H1 (cell line): Measurements from ENCODE around the gene TFF2. TPM values are rescaled to one million over a fixed set of nuclear protein-coding genes. Genes with fewer than 3 reads are reported as not detected.

ENCODE experiments used
- CTCF ChIA-PET: fragments of 300-600 bp; sonication (Branson Sonifier 250); formaldehyde crosslinking; loops from one replicate; lab custom pipeline; 2021; ENCODE audit not compliant: partially characterized antibody; lab: Charles Lee
- POLR2A ChIA-PET: fragments of 300-600 bp; sonication (Branson Sonifier 250); formaldehyde crosslinking; loops from one replicate; lab custom pipeline; 2021; ENCODE audit warnings: inconsistent platforms; ENCODE audit not compliant: partially characterized antibody; lab: Charles Lee
- DNase-seq, 2 experiments: peaks; one replicate each; pipeline versions ENCODE4 v3.0.0 to v3.0.0-alpha.2; 2010 to 2022; ENCODE audit warnings: low spot score in 2 of 2, low read depth in 1 of 2, mixed read lengths in 1 of 2
- FAIRE-seq: peaks from 2 replicates; lab custom pipeline; 2011; peaks lifted over from hg19 to GRCh38; lab: Jason Lieb, UNC
- H2AFZ ChIP-seq: 2 replicates; pipeline ENCODE4 v1.8.1; 2012; ENCODE audit warnings: low read length, inconsistent platforms
- H2AK5ac ChIP-seq: 2 replicates; pipeline ENCODE4 v1.6.1; 2013; ENCODE audit warnings: low read depth, low read length
- H2BK120ac ChIP-seq: replicated peaks from 2 replicates; pipeline ENCODE3; 2013; ENCODE audit warnings: low read depth, low read length, inconsistent platforms
- H2BK12ac ChIP-seq: 2 replicates; pipeline ENCODE4 v1.6.1; 2013; ENCODE audit warnings: low read depth, low read length
- H2BK15ac ChIP-seq: 2 replicates; pipeline ENCODE4 v1.6.1; 2013; ENCODE audit warnings: low read length
- H2BK20ac ChIP-seq: 2 replicates; pipeline ENCODE4 v1.6.1; 2013; ENCODE audit warnings: low read length
- H2BK5ac ChIP-seq: 2 replicates; pipeline ENCODE4 v1.6.1; 2013; ENCODE audit warnings: low read depth, low read length
- H3K14ac ChIP-seq: 2 replicates; pipeline ENCODE4 v1.6.1; 2013; ENCODE audit warnings: inconsistent platforms; ENCODE audit not compliant: insufficient read length
- H3K18ac ChIP-seq: 2 replicates; pipeline ENCODE4 v1.6.1; 2013; ENCODE audit warnings: low read length; ENCODE audit errors: extremely low read depth
- H3K23ac ChIP-seq: 2 replicates; pipeline ENCODE4 v1.6.1; 2013; ENCODE audit warnings: inconsistent platforms; ENCODE audit not compliant: insufficient read length
- H3K23me2 ChIP-seq: 2 replicates; pipeline ENCODE4 v1.6.1; 2013; ENCODE audit warnings: low read depth, low read length
- H3K27ac ChIP-seq: 2 replicates; pipeline ENCODE4 v1.6.1; 2011; ENCODE audit warnings: low read depth, low read length, inconsistent platforms
- H3K27me3 ChIP-seq, 4 experiments: replicated peaks in 1 of 4; 1 replicate in 1 of 4; 2 replicates in 3 of 4; pipeline versions ENCODE4 v1.6.1 to v1.8.1; 2011 to 2013; ENCODE audit warnings: low read length in 3 of 4, mild to moderate bottlenecking in 3 of 4, inconsistent platforms in 2 of 4, mixed read lengths in 2 of 4, moderate library complexity in 1 of 4; ENCODE audit not compliant: control insufficient read depth in 3 of 4, insufficient read depth in 3 of 4; ENCODE audit errors: extremely low read depth in 1 of 4
- H3K36me3 ChIP-seq, 4 experiments: 2 replicates each; pipeline versions ENCODE4 v1.6.1 to v1.8.1; 2011 to 2013; ENCODE audit warnings: mild to moderate bottlenecking in 4 of 4, low read length in 3 of 4, moderate library complexity in 2 of 4, control low read depth in 1 of 4, inconsistent platforms in 1 of 4; ENCODE audit not compliant: insufficient read depth in 4 of 4, control insufficient read depth in 2 of 4
- H3K4ac ChIP-seq: replicated peaks from 2 replicates; pipeline ENCODE3; 2013; ENCODE audit warnings: low read length, low read depth, mixed read lengths, inconsistent platforms; ENCODE audit not compliant: insufficient read length
- H3K4me1 ChIP-seq, 4 experiments: replicated peaks in 1 of 4; 1 replicate in 1 of 4; 2 replicates in 3 of 4; pipeline versions ENCODE4 v1.6.1 to v1.8.1; 2011 to 2013; ENCODE audit warnings: low read length in 3 of 4, inconsistent platforms in 2 of 4, mixed read lengths in 1 of 4; ENCODE audit not compliant: insufficient read depth in 4 of 4, control insufficient read depth in 3 of 4
- H3K4me2 ChIP-seq, 2 experiments: 2 replicates each; pipeline versions ENCODE4 v1.6.1 to v1.8.1; 2011 to 2013; ENCODE audit warnings: low read depth in 2 of 2, low read length in 2 of 2, control low read depth in 1 of 2, inconsistent platforms in 1 of 2, mild to moderate bottlenecking in 1 of 2; ENCODE audit not compliant: insufficient read depth in 1 of 2
- H3K4me3 ChIP-seq, 4 experiments: fragments of 200-600, 300-600 bp in 1 of 4; sonication (generic), shearing (Covaris generic), sonication (Bioruptor Twin) in 1 of 4; 2 replicates each; pipeline versions ENCODE4 v1.5.1 to v1.8.1; 2011 to 2016; ENCODE audit warnings: low read length in 4 of 4, low read depth in 3 of 4, control low read depth in 2 of 4, inconsistent platforms in 2 of 4, mild to moderate bottlenecking in 2 of 4, mixed read lengths in 1 of 4, moderate library complexity in 1 of 4; ENCODE audit not compliant: insufficient read depth in 2 of 4; ENCODE audit errors: extremely low read depth in 1 of 4
- H3K56ac ChIP-seq: replicated peaks from 2 replicates; pipeline ENCODE3; 2013; ENCODE audit warnings: low read depth, mild to moderate bottlenecking, mixed read lengths, low read length, inconsistent platforms; ENCODE audit not compliant: insufficient read length
- H3K79me1 ChIP-seq: 2 replicates; pipeline ENCODE4 v1.6.1; 2013; ENCODE audit warnings: low read depth, low read length, control low read depth
- H3K79me2 ChIP-seq, 2 experiments: 2 replicates each; pipeline versions ENCODE4 v1.6.1 to v1.8.1; 2012 to 2013; ENCODE audit warnings: low read length in 2 of 2, mild to moderate bottlenecking in 2 of 2, inconsistent platforms in 1 of 2; ENCODE audit not compliant: insufficient read depth in 2 of 2, control insufficient read depth in 1 of 2
- H3K9ac ChIP-seq, 4 experiments: replicated peaks in 1 of 4; 1 replicate in 1 of 4; 2 replicates in 3 of 4; pipeline versions ENCODE4 v1.6.1 to v1.8.1; 2011 to 2013; ENCODE audit warnings: low read depth in 3 of 4, low read length in 3 of 4, control low read depth in 2 of 4, mild to moderate bottlenecking in 2 of 4, moderate library complexity in 2 of 4, inconsistent platforms in 1 of 4; ENCODE audit errors: extremely low read depth in 1 of 4
- H3K9me3 ChIP-seq, 2 experiments: 2 replicates each; pipeline versions ENCODE4 v1.6.1 to v1.8.1; 2012 to 2013; ENCODE audit warnings: mild to moderate bottlenecking in 2 of 2, moderate library complexity in 2 of 2, control low read depth in 1 of 2, inconsistent platforms in 1 of 2, low read depth in 1 of 2, low read length in 1 of 2, mixed read lengths in 1 of 2; ENCODE audit not compliant: insufficient read depth in 2 of 2
- H4K20me1 ChIP-seq, 2 experiments: replicated peaks in 1 of 2; 2 replicates each; pipeline versions ENCODE3 to v1.8.1; 2011 to 2013; ENCODE audit warnings: inconsistent platforms in 2 of 2, low read length in 2 of 2, mild to moderate bottlenecking in 1 of 2; ENCODE audit not compliant: insufficient read depth in 2 of 2, control insufficient read depth in 1 of 2
- H4K5ac ChIP-seq: 2 replicates; pipeline ENCODE4 v1.6.1; 2013; ENCODE audit warnings: low read length, low read depth, mixed read lengths, inconsistent platforms; ENCODE audit not compliant: insufficient read length
- H4K8ac ChIP-seq: 2 replicates; pipeline ENCODE4 v1.8.0; 2013; ENCODE audit warnings: mild to moderate bottlenecking, moderate library complexity, low read length, inconsistent platforms; ENCODE audit not compliant: insufficient read depth; ENCODE audit errors: extremely low read depth
- H4K91ac ChIP-seq: replicated peaks from 2 replicates; pipeline ENCODE3; 2013; ENCODE audit warnings: low read length, mixed read lengths, inconsistent platforms; ENCODE audit not compliant: insufficient read length
- CEBPB ChIP-seq: IDR thresholded peaks from 2 replicates; pipeline ENCODE4 v1.6.1; 2012; ENCODE audit warnings: low read depth, low read length
- CREB1 ChIP-seq: IDR thresholded peaks from 2 replicates; pipeline ENCODE4 v1.6.1; 2012; ENCODE audit warnings: inconsistent platforms
- NANOG ChIP-seq: IDR thresholded peaks from 2 replicates; pipeline ENCODE4 v1.6.1; 2011; ENCODE audit warnings: low read length, low read depth, mild to moderate bottlenecking, inconsistent platforms; ENCODE audit not compliant: insufficient read depth, poor library complexity, severe bottlenecking
- POU5F1 ChIP-seq: IDR thresholded peaks from 2 replicates; pipeline ENCODE4 v1.6.1; 2011; ENCODE audit warnings: low read depth, mild to moderate bottlenecking, low read length, moderate library complexity
- RAD21 ChIP-seq, 2 experiments: IDR thresholded peaks in 1 of 2; conservative IDR thresholded peaks in 1 of 2; 2 replicates each; pipeline ENCODE4 v1.6.1; 2011; ENCODE audit warnings: low read depth in 2 of 2, low read length in 2 of 2, improper control_type of control experiment in 1 of 2, inconsistent platforms in 1 of 2, mild to moderate bottlenecking in 1 of 2, moderate library complexity in 1 of 2
- SAP30 ChIP-seq: fragments of 300-600 bp; sonication (generic); IDR thresholded peaks from 2 replicates; pipeline ENCODE4 v1.7.1; 2012; ENCODE audit warnings: low read length, moderate library complexity, mild to moderate bottlenecking, inconsistent platforms; ENCODE audit not compliant: insufficient read depth, insufficient replicate concordance
- SRF ChIP-seq: IDR thresholded peaks from 2 replicates; pipeline ENCODE4 v1.6.1; 2011; ENCODE audit warnings: mild to moderate bottlenecking, low read depth, low read length, moderate library complexity
- TEAD4 ChIP-seq: IDR thresholded peaks from 2 replicates; pipeline ENCODE4 v1.6.1; 2012; ENCODE audit warnings: low read depth, low read length, inconsistent platforms, mixed read lengths
- ZNF274 ChIP-seq: IDR thresholded peaks from 2 replicates; pipeline ENCODE4 v1.7.0; 2012; ENCODE audit warnings: low read length, borderline replicate concordance; ENCODE audit errors: extremely low read depth
- WGBS, 2 experiments: shearing (Covaris generic) in 1 of 2; methylation state at CpG; one replicate each; pipeline versions ENCODE4 v1.1.6 to v1.1.7; 2013 to 2015; ENCODE audit warnings: low lambda C conversion rate in 2 of 2, mixed read lengths in 2 of 2, inconsistent platforms in 1 of 2, low coverage in 1 of 2, missing lambda C conversion rate in 1 of 2; ENCODE audit not compliant: insufficient replicate concordance in 2 of 2, insufficient coverage in 1 of 2, insufficient read length in 1 of 2; ENCODE audit errors: extremely low coverage in 1 of 2, missing lambda C conversion rate in 1 of 2; 5-methylcytosine and 5-hydroxymethylcytosine counted together
- polyA plus RNA-seq, 7 experiments: library from polyadenylated mRNA; depleted of rRNA in 3 of 7; stranded (reverse) in 5 of 7; unstranded in 2 of 7; fragments of >200 nt in 5 of 7; fragments of 200-250 nt in 2 of 7; gene quantifications; 1 replicate in 5 of 7; 2 replicates in 1 of 7; 4 replicates in 1 of 7; pipeline versions ENCODE4 v1.2.1 to v1.2.3, GENCODE V29; 2011 to 2013; ENCODE audit warnings: missing spikeins in 2 of 7, mixed read lengths in 2 of 7
- total RNA-seq: library from RNA; stranded (reverse); fragmentation: NEBNext Ultra II Directional; extraction: Animal tissue kit (Norgen Biotek cat#: 25700); gene quantifications from 2 replicates; pipeline ENCODE4 v1.2.1, GENCODE V29; 2021

The TFF2 gene
- total and polyA plus RNA-seq, 2 of the 8 experiments (the other 6 are each of a cell fraction or from before 2014, with no cell fraction given), result not detected

GRCh38 chr21:42390696-42391095, 39.9 kb upstream of the TFF2 start:
- Histone ChIP-seq H3K79me2 (no peaks in the 10 kb centered on the region), H3K23ac (no peak overlapping the region), H3K27me3 (0 out of 7 replicates have a peak, but pooled peaks cover 0 to 2% (median 0%) of the 10 kb centered on the region in 4 experiments), H3K4ac (no peak overlapping the region), H3K23me2 (no peaks in the 10 kb centered on the region), H2BK15ac (no peak overlapping the region), H3K9me3 (peaks cover 0 to 4% of the 10 kb centered on the region in 2 experiments; a peak in 1 of 4 replicates), H2BK120ac (no peak overlapping the region), H2AFZ (no peak overlapping the region), H2BK5ac (no peak overlapping the region), H2AK5ac (no peak overlapping the region), H4K91ac (peak overlapping the region; percentile 11), H3K4me3 (no peak overlapping the region), H4K5ac (no peak overlapping the region), H4K8ac (no peak overlapping the region), H2BK12ac (peak overlapping the region; percentile 52; the same call in 1 of the 2 replicates), H3K4me2 (no peak overlapping the region), H3K56ac (no peak overlapping the region), H2BK20ac (no peak overlapping the region), H3K9ac (no peak overlapping the region), H3K14ac (no peak overlapping the region), H3K27ac (no peak overlapping the region), H3K4me1 (peaks cover 0 to 12% (median 9%) of the 10 kb centered on the region in 4 experiments; a peak in 3 of 7 replicates), H3K79me1 (no peaks in the 10 kb centered on the region), H4K20me1 (no peaks in the 10 kb centered on the region), H3K18ac (no peak overlapping the region), H3K36me3 (no peaks in the 10 kb centered on the region)
- 97% methylated on average over 2 of the region's 2 CpGs; no CpG with 5 or more reads in 1 of the 2 experiments for WGBS, 2 experiments
- TF ChIP-seq CREB1 (no peak), POU5F1 (no peak), TEAD4 (no peak), RAD21 (IDR thresholded peaks at IDR 0.05 in 1 of 2, conservative IDR thresholded peaks at IDR 0.05 in 1 of 2; ENCODE audit: low read depth in 2 of 2, low read length in 2 of 2) (no peak), ZNF274 (no peak), CEBPB (no peak), SRF (no peak), SAP30 (no peak), NANOG (no peak)
- POLR2A ChIA-PET, result no interaction called here
- CTCF ChIA-PET, result no interaction called here
- DNase-seq, result no peak
- no peak for FAIRE-seq
